Daoy (cell line): ENCODE results near the gene TCF7L2. TPM values are rescaled to one million over a fixed set of nuclear protein-coding genes. Genes with fewer than 3 reads are reported as not detected.

Experiments
- DNase-seq: peaks from one replicate; pipeline ENCODE4 v3.0.0-alpha.2; 2015; ENCODE audit warnings: low read depth
- total RNA-seq: library from RNA; depleted of rRNA; stranded (reverse); fragments of >200 nt; shearing (Covaris generic); gene quantifications from 2 replicates; pipeline ENCODE4 v1.2.3, GENCODE V29; 2014

The TCF7L2 gene
- total RNA-seq, 1 experiment from 2014 or later = 1.9 TPM

GRCh38 chr10:113121153-113121552 is 171.1 kb downstream of the TCF7L2 start:
- DNase-seq = no peak

- DNase-seq = no peak
Observed at GRCh38 chr10:113122947-113123346, 172.9 kb downstream of the TCF7L2 start.

GRCh38 chr10:113124724-113125123 is 174.7 kb downstream of the TCF7L2 start:
- DNase-seq = no peak

GRCh38 chr10:113125612-113126011 is 175.6 kb downstream of the TCF7L2 start:
- no peak for DNase-seq

- DNase-seq = peak; percentile 86
Observed at GRCh38 chr10:113126229-113127201, 176.5 kb downstream of the TCF7L2 start.

GRCh38 chr10:113127261-113127900 is 177.3 kb downstream of the TCF7L2 start:
- no peak for DNase-seq

GRCh38 chr10:113127901-113128283 is 177.8 kb downstream of the TCF7L2 start:
- DNase-seq = no peak

- no peak for DNase-seq
Observed at GRCh38 chr10:113128450-113129070, 178.5 kb downstream of the TCF7L2 start.

- DNase-seq = no peak
Observed at GRCh38 chr10:113129117-113129516, 179.1 kb downstream of the TCF7L2 start.

GRCh38 chr10:113130014-113130641 is 180.1 kb downstream of the TCF7L2 start:
- no peak for DNase-seq

GRCh38 chr10:113131613-113132261 is 181.7 kb downstream of the TCF7L2 start:
- DNase-seq = no peak

GRCh38 chr10:113132591-113133121 is 182.6 kb downstream of the TCF7L2 start:
- DNase-seq = no peak

GRCh38 chr10:113133497-113134115 is 183.6 kb downstream of the TCF7L2 start:
- DNase-seq = no peak

- no peak for DNase-seq
Observed at GRCh38 chr10:113135025-113135424, 185.0 kb downstream of the TCF7L2 start.

- no peak for DNase-seq
Observed at GRCh38 chr10:113137941-113138685, 188.1 kb downstream of the TCF7L2 start.

GRCh38 chr10:113138937-113139585 is 189.0 kb downstream of the TCF7L2 start:
- DNase-seq = no peak

GRCh38 chr10:113139699-113140098 is 189.7 kb downstream of the TCF7L2 start:
- DNase-seq = no peak

GRCh38 chr10:113140143-113141011 is 190.3 kb downstream of the TCF7L2 start:
- no peak for DNase-seq
